Heart right ventricle (tissue), 16 donors: Measurements from ENCODE around the gene CALD1. TPM values are rescaled to one million over a fixed set of nuclear protein-coding genes. Genes with fewer than 3 reads are reported as not detected.

ENCODE experiments used
- ATAC-seq, 8 donors: fragments of 200-7000 bp; cut with Tn5 transposase; one replicate each; pipeline ENCODE4 v1.9.1; 2020; ENCODE audit warnings: mild to moderate bottlenecking in 8 of 8, moderate library complexity in 8 of 8, moderate number of reproducible peaks in 1 of 8
- DNase-seq, 2 donors: peaks; one replicate each; pipeline ENCODE4 v3.0.0-alpha.2; 2020
- H3K27ac ChIP-seq, 10 donors: fragments of 200-600 bp; sonication (generic) in 2 of 10; one replicate each; pipeline versions ENCODE4 v1.5.0 to v1.8.0; 2020 to 2022; ENCODE audit warnings: mild to moderate bottlenecking in 3 of 10
- H3K27me3 ChIP-seq, 7 donors: fragments of 200-600 bp; one replicate each; pipeline ENCODE4 v1.8.0; 2021 to 2022; ENCODE audit warnings: mild to moderate bottlenecking in 2 of 7
- H3K36me3 ChIP-seq, 9 donors: fragments of 200-600 bp; sonication (generic) in 1 of 9; one replicate each; pipeline versions ENCODE4 v1.5.0 to v1.8.0; 2020 to 2022; ENCODE audit warnings: mild to moderate bottlenecking in 2 of 9
- H3K4me1 ChIP-seq, 9 donors: fragments of 200-600 bp; sonication (generic) in 1 of 9; one replicate each; pipeline versions ENCODE4 v1.5.0 to v1.8.0; 2020 to 2022; ENCODE audit warnings: mild to moderate bottlenecking in 4 of 9
- H3K4me3 ChIP-seq, 10 donors: fragments of 200-600 bp; sonication (generic) in 2 of 10; one replicate each; pipeline versions ENCODE4 v1.5.0 to v1.8.0; 2020 to 2022; ENCODE audit warnings: mild to moderate bottlenecking in 7 of 10, moderate library complexity in 2 of 10
- H3K9me3 ChIP-seq, 11 donors: fragments of 200-600 bp in 10 of 11; sonication (generic) in 2 of 11; one replicate each; pipeline versions ENCODE4 v1.5.0 to v1.8.0; 2013 to 2022; ENCODE audit warnings: mild to moderate bottlenecking in 2 of 11, control low read depth in 1 of 11, moderate library complexity in 1 of 11
- CTCF ChIP-seq, 9 donors: fragments of 200-600 bp; sonication (generic) in 2 of 9; IDR thresholded peaks; one replicate each; pipeline versions ENCODE4 v1.5.0 to v1.8.0; 2021 to 2022; ENCODE audit warnings: antibody characterized with exemption in 9 of 9, mild to moderate bottlenecking in 5 of 9, moderate library complexity in 1 of 9
- WGBS, 2 donors: extraction: QIAGEN DNeasy Blood & Tissue Kit; methylation state at CpG; one replicate each; pipeline ENCODE4 v1.1.7; 2013; ENCODE audit warnings: inconsistent platforms in 1 of 2; 5-methylcytosine and 5-hydroxymethylcytosine counted together
- intact Hi-C, 10 donors: fragments of 100-400 bp; cut with DNase I; formaldehyde crosslinking; loops; one replicate each; pipeline versions ENCODE4 v1.11.1 to v1.14.2; 2022
- polyA plus RNA-seq, 2 donors: library from polyadenylated mRNA; stranded (reverse); fragments of 200-250 nt; gene quantifications; one replicate each; pipeline ENCODE4 v1.2.3, GENCODE V29; 2013
- total RNA-seq, 10 donors: library from RNA; stranded (reverse); fragmentation: NEBNext Ultra II Directional in 3 of 10; extraction: Animal tissue kit (Norgen Biotek cat#: 25700) in 3 of 10; gene quantifications; one replicate each; pipeline versions ENCODE4 v1.2.1 to v1.2.4, GENCODE V29; 2021 to 2023
- donor health status: Arrhythmogenic right ventricular cardiomyopathy.
- donor health status: ischemic (EF 13 %, LVEDD 7.1; RV severe dilation, severe dysfunction).
- donor health status: healthy with polysubstance abuse.
- donor health status: DM: no; HTN: yes; CAD: no.
- donor health status: DM: no; HTN: no; CAD: no.
- donor health status: ischemic (EF 25% LVEDD 6.9; RV normal size, moderate dysfunction).
- donor health status: ischemic (EF 25% LVEDD 5.7; RV mildly dilated, moderate dysfunction).
- donor health status: healthy.
- donor health status: DM: yes; HTN: yes; CAD: no.
- donor health status: Ischemic cardiomyopathy.
- donor health status: ischemic (EF 35%, LVEDD 5.7; RV mildly dilated, moderate dysfunction).
- donor health status: nonischemic (EF 11% LVEDD 7.7; RV severe dilation, severe dysfunction).
- donor health status: DM: yes; HTN: yes; CAD: no.
- donor health status: PGD.
- donor health status: ischemic (EF 29% LVEDD 5.4; RV normal size, mild dysfunction).
- donor health status: nonischemic (EF 23%, LVEDD 6.1; RV moderate dilation, normal function).

The CALD1 gene
- total and polyA plus RNA-seq, 12 donors: 69.9 to 180 (median 126) TPM

GRCh38 chr7:134941952-134942351 lies 162.5 kb downstream of the CALD1 start:
- intact Hi-C loops: loop anchor here in 4 of 10 donors (5.0 to 10.0 kb wide), 5 partner anchors 165 to 255 kb away; partner anchors contain the start of gene CALD1 (in 1 of the 4)
- Histone ChIP-seq H3K9me3 (no peaks in the 10 kb centered on the region), H3K4me3 (no peak overlapping the region), H3K27ac (peak overlapping the region in 3 of 10 donors; percentile 3 to 62 (median 22)), H3K27me3 (no peaks in the 10 kb centered on the region), H3K4me1 (peaks cover 0 to 39% (median 30%) of the 10 kb centered on the region in 9 donors), H3K36me3 (peaks cover 0 to 84% (median 13%) of the 10 kb centered on the region in 9 donors)
- no peak for DNase-seq
- no peak for TF ChIP-seq CTCF (IDR thresholded peaks at IDR 0.05)
- no peak for ATAC-seq
- WGBS, 2 donors: 85 to 88% methylated on average over 5 of the region's 5 CpGs

GRCh38 chr7:134942690-134943466 lies 163.4 kb downstream of the CALD1 start:
- 73 to 80% methylated on average over 9 of the region's 9 CpGs for WGBS, 2 donors
- H3K4me1 ChIP-seq: peaks cover 0 to 29% (median 21%) of the 10 kb centered on the region in 9 donors
- peak overlapping the region in 2 of 10 donors; percentile 10 to 43 for H3K27ac ChIP-seq
- no peaks in the 10 kb centered on the region for H3K9me3 ChIP-seq
- DNase-seq (no peak), ATAC-seq (no peak)
- no peaks in the 10 kb centered on the region for H3K27me3 ChIP-seq
- H3K36me3 ChIP-seq: peaks cover 0 to 84% (median 22%) of the 10 kb centered on the region in 9 donors
- H3K4me3 ChIP-seq: no peak overlapping the region
- TF ChIP-seq CTCF (IDR thresholded peaks at IDR 0.05): no peak
- intact Hi-C loops: loop anchor here in 4 of 10 donors (5.0 to 10.0 kb wide), 5 partner anchors 166 to 256 kb away; partner anchors contain the start of gene CALD1 (in 1 of the 4)

- peak in 3 of 8 donors; percentile 53 to 60 (median 56) for ATAC-seq
- WGBS, 2 donors: 35 to 46% methylated on average over 3 of the region's 3 CpGs
Observed at GRCh38 chr7:134943785-134944400, 164.5 kb downstream of the CALD1 start.

More at GRCh38 chr7:134943785-134944400, 164.5 kb downstream of the CALD1 start:
- Histone ChIP-seq H3K27me3 (no peaks in the 10 kb centered on the region), H3K27ac (peak overlapping the region in 2 of 10 donors; percentile 16 to 17), H3K4me3 (no peak overlapping the region), H3K4me1 (peaks cover 0 to 22% (median 17%) of the 10 kb centered on the region in 9 donors), H3K36me3 (peaks cover 0 to 89% (median 32%) of the 10 kb centered on the region in 9 donors), H3K9me3 (no peaks in the 10 kb centered on the region)
- peak in 7 of 9 donors; percentile 34 to 66 (median 51) for TF ChIP-seq CTCF (IDR thresholded peaks at IDR 0.05)
- DNase-seq: no peak
- intact Hi-C loops: loop anchor here in 4 of 10 donors (5.0 to 10.0 kb wide), 5 partner anchors 167 to 257 kb away; partner anchors contain the start of gene CALD1 (in 1 of the 4)
